ENCODE measurements around the gene PLEKHG5.

DNA sequence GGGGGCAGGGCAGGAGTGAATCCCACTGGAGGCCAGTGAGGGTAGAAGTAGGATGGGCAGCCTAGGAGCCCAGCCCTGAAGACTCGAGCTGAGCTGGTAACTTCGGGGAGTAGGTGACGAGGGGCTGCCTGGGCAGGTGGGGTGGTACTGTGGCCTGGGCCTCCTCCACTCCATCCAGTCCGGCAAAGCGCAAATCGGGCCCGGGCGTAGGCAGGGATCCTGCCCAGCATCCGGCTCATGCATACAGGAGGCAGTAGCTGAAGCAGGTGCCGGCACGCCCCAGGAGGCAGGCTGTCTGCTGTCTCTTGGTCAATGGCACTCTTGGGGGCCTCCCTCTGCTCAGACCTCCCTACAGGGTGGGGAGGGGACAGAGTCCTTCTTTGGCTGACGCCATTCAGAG is 24.2 kb downstream of the PLEKHG5 start:
- TF ChIP-seq CTCF (IDR thresholded peaks at IDR 0.05) (no peak), POLR2A (IDR thresholded peaks at IDR 0.05) (no peak)

Measured in right lobe of liver (tissue), 4 donors.